ENCODE results near the gene PLP2. TPM values are rescaled to one million over a fixed set of nuclear protein-coding genes. Genes with fewer than 3 reads are reported as not detected.
A peak's percentile ranks its signal among the peaks of the same experiment; 100 is the strongest.
"Not testable (repeated sequence)": the region's sequence is repeated elsewhere in the genome, so short reads cannot be mapped to it uniquely, and the experiment has no call there.

PLP2 gene, protein sequence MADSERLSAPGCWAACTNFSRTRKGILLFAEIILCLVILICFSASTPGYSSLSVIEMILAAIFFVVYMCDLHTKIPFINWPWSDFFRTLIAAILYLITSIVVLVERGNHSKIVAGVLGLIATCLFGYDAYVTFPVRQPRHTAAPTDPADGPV
- 10.5 and 23.3 TPM in 2 replicates for total RNA-seq
- polyA plus RNA-seq, result 212 and 317 TPM in 2 replicates
- 208 and 292 TPM in 2 replicates for polyA plus RNA-seq (2012)
- 354 and 470 TPM in 2 replicates for polyA minus RNA-seq (ENCODE audit: low replicate concordance)

DNA sequence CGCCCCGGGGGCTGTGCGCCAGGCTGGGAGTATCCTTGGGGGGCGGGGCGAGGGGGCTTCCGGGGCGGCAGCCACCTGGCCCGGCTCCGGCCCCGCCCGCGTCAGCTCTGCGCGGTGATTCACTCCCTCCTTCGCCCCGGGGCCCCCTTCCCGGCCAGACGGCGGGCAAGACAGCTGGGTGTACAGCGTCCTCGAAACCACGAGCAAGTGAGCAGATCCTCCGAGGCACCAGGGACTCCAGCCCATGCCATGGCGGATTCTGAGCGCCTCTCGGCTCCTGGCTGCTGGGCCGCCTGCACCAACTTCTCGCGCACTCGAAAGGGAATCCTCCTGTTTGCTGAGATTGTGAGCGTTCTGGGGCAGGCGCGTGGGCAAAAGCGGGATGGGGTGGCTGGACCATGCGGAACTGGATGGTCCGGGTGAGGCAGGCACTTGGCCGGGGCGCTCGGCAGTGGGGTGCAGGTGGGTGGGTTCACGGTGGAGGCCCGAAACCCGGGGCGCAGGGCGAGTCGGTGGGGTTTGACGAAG is at the start of gene PLP2:
Gene PLP2, plus strand, starts transcription at position 147 of the 528 bp plus-strand sequence. Its CDS starts 103 bp downstream, at position 250.
- H3K4me1 ChIP-seq (ENCODE audit: control insufficient read depth, extremely low read depth, insufficient read depth, low read length), result peaks cover 2% of the 10 kb centered on the region
- no peaks in the 10 kb centered on the region for H3K27me3 ChIP-seq (ENCODE audit: control insufficient read depth, insufficient read depth, low read length)
- no peak for TF ChIP-seq EZH2 (IDR thresholded peaks at IDR 0.05; ENCODE audit: low read length, missing control alignments)
- peak within 1 kb of the TSS; percentile 88 for H3K27ac ChIP-seq (ENCODE audit: insufficient read depth, low read length)
- H4K20me1 ChIP-seq (ENCODE audit: control insufficient read depth, extremely low read depth, insufficient read depth, low read length), result no peaks in the 10 kb centered on the region
- H3K9me3 ChIP-seq (ENCODE audit: control insufficient read depth, insufficient read depth, low read depth, low read length), result no peaks in the 10 kb centered on the region
- H3K4me2 ChIP-seq (ENCODE audit: extremely low read depth, insufficient read depth, low read length), result peak within 1 kb of the TSS; percentile 79
- DNase-seq (ENCODE audit: low read depth in 2 of 2), result peak; percentile 39 to 59
- H3K36me3 ChIP-seq (ENCODE audit: control insufficient read depth, insufficient read depth, low read length), result peaks cover 2% of the 10 kb centered on the region
- peak within 1 kb of the TSS; percentile 54 to 72 (median 65) for H3K4me3 ChIP-seq (replicated peaks in 1 of 4; ENCODE audit: control extremely low read depth in 1 of 4, insufficient read depth in 1 of 4, low read depth in 3 of 4, low read length in 4 of 4)
- peak within 1 kb of the TSS; percentile 6 for H2AFZ ChIP-seq (ENCODE audit: low read length)
- H3K9ac ChIP-seq (ENCODE audit: insufficient read depth, low read length), result peak within 1 kb of the TSS; percentile 73
- peaks cover 15% of the 10 kb centered on the region for H3K79me2 ChIP-seq (ENCODE audit: control insufficient read depth, insufficient read depth, low read length)

DNA sequence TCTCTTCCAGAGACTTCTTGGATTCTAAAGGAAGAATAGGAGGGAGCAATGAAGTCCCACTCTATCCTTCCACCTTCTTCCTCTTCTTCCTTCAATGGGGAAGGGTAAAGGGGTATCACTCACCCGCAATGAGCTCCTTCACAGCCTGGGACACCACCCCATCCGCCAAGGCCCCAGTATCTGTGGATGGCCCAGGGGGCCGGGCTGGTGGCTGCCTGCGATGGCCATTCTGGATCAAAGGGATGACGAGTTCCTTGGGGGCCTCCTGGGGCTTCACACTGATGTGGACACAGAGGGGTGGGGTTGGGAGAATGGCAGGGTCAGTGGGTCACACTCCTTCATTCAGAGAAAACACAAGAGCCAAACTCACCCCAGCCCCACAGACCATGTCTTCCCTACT is 49.2 kb upstream of the PLP2 start:
- Histone ChIP-seq H3K4me2 (ENCODE audit: extremely low read depth, insufficient read depth, low read length) (peak overlapping the region; percentile 80), H3K27me3 (ENCODE audit: control insufficient read depth, insufficient read depth, low read length) (no peaks in the 10 kb centered on the region), H3K4me3 (replicated peaks in 1 of 4; ENCODE audit: control extremely low read depth in 1 of 4, insufficient read depth in 1 of 4, low read depth in 3 of 4, low read length in 4 of 4) (peak overlapping the region; percentile 74 to 96 (median 82)), H3K27ac (ENCODE audit: insufficient read depth, low read length) (peak overlapping the region; percentile 80), H2AFZ (ENCODE audit: low read length) (no peak overlapping the region), H3K36me3 (ENCODE audit: control insufficient read depth, insufficient read depth, low read length) (no peaks in the 10 kb centered on the region), H3K9me3 (ENCODE audit: control insufficient read depth, insufficient read depth, low read depth, low read length) (no peaks in the 10 kb centered on the region), H4K20me1 (ENCODE audit: control insufficient read depth, extremely low read depth, insufficient read depth, low read length) (no peaks in the 10 kb centered on the region), H3K4me1 (ENCODE audit: control insufficient read depth, extremely low read depth, insufficient read depth, low read length) (no peaks in the 10 kb centered on the region), H3K9ac (ENCODE audit: insufficient read depth, low read length) (peak overlapping the region; percentile 88), H3K79me2 (ENCODE audit: control insufficient read depth, insufficient read depth, low read length) (peaks cover 14% of the 10 kb centered on the region)
- no peak for TF ChIP-seq EZH2 (IDR thresholded peaks at IDR 0.05; ENCODE audit: low read length, missing control alignments)
- TF ChIP-seq, protein P1, sequence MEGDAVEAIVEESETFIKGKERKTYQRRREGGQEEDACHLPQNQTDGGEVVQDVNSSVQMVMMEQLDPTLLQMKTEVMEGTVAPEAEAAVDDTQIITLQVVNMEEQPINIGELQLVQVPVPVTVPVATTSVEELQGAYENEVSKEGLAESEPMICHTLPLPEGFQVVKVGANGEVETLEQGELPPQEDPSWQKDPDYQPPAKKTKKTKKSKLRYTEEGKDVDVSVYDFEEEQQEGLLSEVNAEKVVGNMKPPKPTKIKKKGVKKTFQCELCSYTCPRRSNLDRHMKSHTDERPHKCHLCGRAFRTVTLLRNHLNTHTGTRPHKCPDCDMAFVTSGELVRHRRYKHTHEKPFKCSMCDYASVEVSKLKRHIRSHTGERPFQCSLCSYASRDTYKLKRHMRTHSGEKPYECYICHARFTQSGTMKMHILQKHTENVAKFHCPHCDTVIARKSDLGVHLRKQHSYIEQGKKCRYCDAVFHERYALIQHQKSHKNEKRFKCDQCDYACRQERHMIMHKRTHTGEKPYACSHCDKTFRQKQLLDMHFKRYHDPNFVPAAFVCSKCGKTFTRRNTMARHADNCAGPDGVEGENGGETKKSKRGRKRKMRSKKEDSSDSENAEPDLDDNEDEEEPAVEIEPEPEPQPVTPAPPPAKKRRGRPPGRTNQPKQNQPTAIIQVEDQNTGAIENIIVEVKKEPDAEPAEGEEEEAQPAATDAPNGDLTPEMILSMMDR (conservative IDR thresholded peaks at IDR 0.05 in 1 of 2, IDR thresholded peaks at IDR 0.05 in 1 of 2; ENCODE audit: low read depth in 1 of 2, low read length in 2 of 2), result no peak
- no peak for DNase-seq (ENCODE audit: low read depth in 2 of 2)

DNA sequence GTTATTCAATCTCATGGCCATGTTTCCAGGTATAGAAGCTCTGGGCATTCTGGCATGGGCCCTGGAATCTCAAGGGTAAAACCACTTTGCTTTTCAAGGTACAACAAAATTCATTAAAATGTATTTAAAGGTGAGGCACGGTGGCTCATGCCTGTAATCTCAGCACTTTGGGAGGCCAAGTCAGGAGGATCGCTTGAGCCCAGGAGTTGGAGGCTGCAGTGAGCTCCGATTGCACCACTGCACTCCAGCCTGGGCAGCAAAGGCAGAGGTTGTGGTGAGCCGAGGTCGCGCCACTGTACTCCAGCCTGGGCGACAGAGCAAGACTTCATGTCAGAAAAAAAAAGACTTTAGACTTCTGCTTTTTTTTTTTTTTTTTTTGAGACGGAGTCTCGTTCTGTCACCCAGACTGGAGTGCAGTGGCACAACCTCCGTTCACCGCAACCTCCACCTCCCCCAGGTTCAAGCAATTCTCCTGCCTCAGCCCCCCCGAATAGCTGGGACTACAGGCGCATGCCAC is 43.9 kb upstream of the PLP2 start:
- H3K79me2 ChIP-seq (ENCODE audit: control insufficient read depth, insufficient read depth, low read length); H2AFZ ChIP-seq (ENCODE audit: low read length); H3K4me1 ChIP-seq (ENCODE audit: control insufficient read depth, extremely low read depth, insufficient read depth, low read length); H3K4me3 ChIP-seq (replicated peaks in 1 of 4; ENCODE audit: control extremely low read depth in 1 of 4, insufficient read depth in 1 of 4, low read depth in 3 of 4, low read length in 4 of 4); H4K20me1 ChIP-seq (ENCODE audit: control insufficient read depth, extremely low read depth, insufficient read depth, low read length); H3K9ac ChIP-seq (ENCODE audit: insufficient read depth, low read length); H3K4me2 ChIP-seq (ENCODE audit: extremely low read depth, insufficient read depth, low read length); H3K36me3 ChIP-seq (ENCODE audit: control insufficient read depth, insufficient read depth, low read length); H3K9me3 ChIP-seq (ENCODE audit: control insufficient read depth, insufficient read depth, low read depth, low read length); DNase-seq (ENCODE audit: low read depth in 2 of 2); H3K27me3 ChIP-seq (ENCODE audit: control insufficient read depth, insufficient read depth, low read length); H3K27ac ChIP-seq (ENCODE audit: insufficient read depth, low read length): not testable (repeated sequence)

DNA sequence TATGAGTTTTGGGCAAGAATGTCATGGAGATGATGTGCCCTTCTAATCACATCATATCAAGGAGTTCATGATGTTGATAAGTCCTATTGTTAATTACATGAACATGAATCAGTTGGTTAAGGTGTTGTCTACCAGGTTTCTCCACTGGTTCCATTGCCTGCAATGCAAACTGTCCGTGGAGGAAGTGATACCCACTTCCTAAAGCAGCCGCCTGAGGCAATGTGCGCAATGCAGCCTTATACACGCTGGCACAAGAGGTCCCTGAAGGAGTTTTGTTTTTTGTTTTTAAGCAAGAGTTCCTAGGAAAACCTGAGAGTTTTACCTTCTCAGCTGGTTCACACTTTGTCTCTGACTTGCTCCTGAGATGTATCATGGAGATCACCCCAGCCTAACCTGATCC is 42.3 kb upstream of the PLP2 start:
- Histone ChIP-seq H3K27me3 (ENCODE audit: control insufficient read depth, insufficient read depth, low read length) (no peaks in the 10 kb centered on the region), H3K79me2 (ENCODE audit: control insufficient read depth, insufficient read depth, low read length) (no peaks in the 10 kb centered on the region), H3K4me1 (ENCODE audit: control insufficient read depth, extremely low read depth, insufficient read depth, low read length) (no peaks in the 10 kb centered on the region), H3K4me3 (replicated peaks in 1 of 4; ENCODE audit: control extremely low read depth in 1 of 4, insufficient read depth in 1 of 4, low read depth in 3 of 4, low read length in 4 of 4) (no peak overlapping the region), H3K9ac (ENCODE audit: insufficient read depth, low read length) (no peak overlapping the region), H3K4me2 (ENCODE audit: extremely low read depth, insufficient read depth, low read length) (no peak overlapping the region), H3K27ac (ENCODE audit: insufficient read depth, low read length) (no peak overlapping the region), H4K20me1 (ENCODE audit: control insufficient read depth, extremely low read depth, insufficient read depth, low read length) (no peaks in the 10 kb centered on the region), H3K36me3 (ENCODE audit: control insufficient read depth, insufficient read depth, low read length) (no peaks in the 10 kb centered on the region), H3K9me3 (ENCODE audit: control insufficient read depth, insufficient read depth, low read depth, low read length) (no peaks in the 10 kb centered on the region), H2AFZ (ENCODE audit: low read length) (no peak overlapping the region)
- no peak for DNase-seq (ENCODE audit: low read depth in 2 of 2)
- TF ChIP-seq, protein P1 (conservative IDR thresholded peaks at IDR 0.05 in 1 of 2, IDR thresholded peaks at IDR 0.05 in 1 of 2; ENCODE audit: low read depth in 1 of 2, low read length in 2 of 2), result no peak
- no peak for TF ChIP-seq EZH2 (IDR thresholded peaks at IDR 0.05; ENCODE audit: low read length, missing control alignments)

DNA sequence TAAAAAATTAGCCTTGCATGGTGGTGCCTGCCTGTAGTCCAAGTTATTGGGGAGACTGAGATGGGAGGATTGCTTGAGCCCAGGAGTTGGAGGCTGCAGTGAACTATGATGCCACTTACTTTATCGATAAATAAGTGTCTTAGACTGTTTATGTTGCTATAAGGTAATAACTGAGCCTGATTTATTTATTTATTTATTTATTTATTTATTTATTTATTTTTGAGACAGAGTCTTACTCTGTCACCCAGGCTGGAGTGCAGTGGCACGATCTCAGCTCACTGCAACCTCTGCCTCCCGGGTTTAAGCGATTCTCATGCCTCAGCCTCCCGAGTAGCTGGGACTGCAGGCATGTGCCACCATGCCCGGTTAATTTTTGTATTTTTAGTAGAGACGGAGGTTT is 39.4 kb upstream of the PLP2 start:
- H3K27ac ChIP-seq (ENCODE audit: insufficient read depth, low read length); H4K20me1 ChIP-seq (ENCODE audit: control insufficient read depth, extremely low read depth, insufficient read depth, low read length); H3K4me3 ChIP-seq (replicated peaks in 1 of 4; ENCODE audit: control extremely low read depth in 1 of 4, insufficient read depth in 1 of 4, low read depth in 3 of 4, low read length in 4 of 4); H3K9ac ChIP-seq (ENCODE audit: insufficient read depth, low read length); H3K4me2 ChIP-seq (ENCODE audit: extremely low read depth, insufficient read depth, low read length); H3K79me2 ChIP-seq (ENCODE audit: control insufficient read depth, insufficient read depth, low read length); H3K27me3 ChIP-seq (ENCODE audit: control insufficient read depth, insufficient read depth, low read length); DNase-seq (ENCODE audit: low read depth in 2 of 2); H2AFZ ChIP-seq (ENCODE audit: low read length); H3K4me1 ChIP-seq (ENCODE audit: control insufficient read depth, extremely low read depth, insufficient read depth, low read length); H3K9me3 ChIP-seq (ENCODE audit: control insufficient read depth, insufficient read depth, low read depth, low read length); H3K36me3 ChIP-seq (ENCODE audit: control insufficient read depth, insufficient read depth, low read length): not testable (repeated sequence)
